Osteocyte (in vitro differentiated cells): ENCODE measurements around the gene LHFPL5. TPM values are rescaled to one million over a fixed set of nuclear protein-coding genes. Genes with fewer than 3 reads are reported as not detected.

Source experiments
- DNase-seq: peaks from one replicate; pipeline ENCODE4 v3.0.0; 2021; ENCODE audit warnings: mixed read lengths; ENCODE audit not compliant: unreplicated experiment; ENCODE audit errors: extremely low spot score
- H3K27ac Mint-ChIP-seq: one replicate; pipeline ENCODE4 v1.8.0; 2021; ENCODE audit warnings: mild to moderate bottlenecking, mixed read lengths; ENCODE audit not compliant: unreplicated experiment
- H3K27me3 Mint-ChIP-seq: one replicate; pipeline ENCODE4 v1.8.0; 2021; ENCODE audit warnings: mixed read lengths; ENCODE audit not compliant: unreplicated experiment
- H3K36me3 Mint-ChIP-seq: one replicate; pipeline ENCODE4 v1.8.0; 2021; ENCODE audit warnings: mixed read lengths; ENCODE audit not compliant: unreplicated experiment
- H3K4me1 Mint-ChIP-seq: one replicate; pipeline ENCODE4 v1.8.0; 2021; ENCODE audit warnings: mixed read lengths; ENCODE audit not compliant: unreplicated experiment
- H3K4me3 Mint-ChIP-seq: one replicate; pipeline ENCODE4 v1.8.0; 2021; ENCODE audit warnings: mild to moderate bottlenecking, moderate library complexity, mixed read lengths; ENCODE audit not compliant: unreplicated experiment
- H3K9me3 Mint-ChIP-seq: one replicate; pipeline ENCODE4 v1.8.0; 2021; ENCODE audit warnings: mixed read lengths; ENCODE audit not compliant: unreplicated experiment
- CTCF ChIP-seq: fragments of 200-600 bp; sonication (generic); IDR thresholded peaks from 2 replicates; pipeline ENCODE4 v1.5.0; 2021; ENCODE audit warnings: antibody characterized with exemption, mild to moderate bottlenecking, moderate library complexity
- total RNA-seq: library from RNA; stranded (reverse); gene quantifications from 2 replicates; pipeline ENCODE4 v1.2.1, GENCODE V29; 2021

LHFPL5 gene
- total RNA-seq, 1 donor from 2014 or later: not detected

GRCh38 chr6:35831257-35832007, 26.3 kb downstream of the LHFPL5 start:
- no peaks in the 10 kb centered on the region for H3K4me1 Mint-ChIP-seq
- H3K4me3 Mint-ChIP-seq: no peak overlapping the region
- H3K27me3 Mint-ChIP-seq: no peaks in the 10 kb centered on the region
- DNase-seq: no peak
- TF ChIP-seq CTCF: no peak
- peaks cover 20% of the 10 kb centered on the region for H3K36me3 Mint-ChIP-seq
- H3K9me3 Mint-ChIP-seq: no peaks in the 10 kb centered on the region
- no peak overlapping the region for H3K27ac Mint-ChIP-seq

- H3K27ac Mint-ChIP-seq: no peak overlapping the region
- H3K4me3 Mint-ChIP-seq: no peak overlapping the region
- H3K9me3 Mint-ChIP-seq: no peaks in the 10 kb centered on the region
- TF ChIP-seq CTCF: no peak
- DNase-seq: no peak
- no peaks in the 10 kb centered on the region for H3K27me3 Mint-ChIP-seq
- no peaks in the 10 kb centered on the region for H3K4me1 Mint-ChIP-seq
- H3K36me3 Mint-ChIP-seq: peaks cover 25% of the 10 kb centered on the region
Observed at GRCh38 chr6:35833536-35833935, 28.4 kb downstream of the LHFPL5 start.

GRCh38 chr6:35839019-35839418, 33.9 kb downstream of the LHFPL5 start:
- peaks cover 28% of the 10 kb centered on the region for H3K36me3 Mint-ChIP-seq
- H3K4me3 Mint-ChIP-seq: no peak overlapping the region
- H3K4me1 Mint-ChIP-seq: no peaks in the 10 kb centered on the region
- no peak for DNase-seq
- H3K9me3 Mint-ChIP-seq: no peaks in the 10 kb centered on the region
- H3K27me3 Mint-ChIP-seq: no peaks in the 10 kb centered on the region
- no peak overlapping the region for H3K27ac Mint-ChIP-seq
- no peak for TF ChIP-seq CTCF

GRCh38 chr6:35842381-35842780, 37.2 kb downstream of the LHFPL5 start:
- Mint-ChIP-seq H3K4me1 (no peaks in the 10 kb centered on the region), H3K27me3 (no peaks in the 10 kb centered on the region), H3K27ac (no peak overlapping the region), H3K4me3 (no peak overlapping the region), H3K9me3 (no peaks in the 10 kb centered on the region), H3K36me3 (peaks cover 20% of the 10 kb centered on the region)
- TF ChIP-seq CTCF: no peak
- DNase-seq: no peak

DNA sequence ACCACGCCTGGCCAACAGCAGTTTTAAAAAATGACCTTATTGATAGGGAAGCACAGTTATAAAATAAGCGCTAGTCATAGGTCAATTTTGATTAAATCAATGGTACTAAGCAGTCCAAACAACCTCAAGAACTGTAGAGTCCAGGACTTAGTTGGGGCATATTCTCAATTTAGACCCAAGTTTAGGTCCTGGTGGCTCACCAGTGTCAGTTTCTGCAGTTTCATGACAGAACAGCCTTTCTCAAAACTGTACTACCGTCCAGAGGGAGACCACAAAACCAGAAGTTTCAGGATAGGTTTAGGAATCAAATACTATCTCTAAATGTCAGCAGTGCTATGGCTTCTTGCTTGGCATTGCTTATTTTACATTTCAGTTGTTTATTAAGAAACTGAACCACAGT, 39.1 kb downstream of the LHFPL5 start:
- Mint-ChIP-seq H3K27ac (no peak overlapping the region), H3K27me3 (no peaks in the 10 kb centered on the region), H3K4me1 (no peaks in the 10 kb centered on the region), H3K36me3 (peaks cover 22% of the 10 kb centered on the region), H3K9me3 (peaks cover 6% of the 10 kb centered on the region), H3K4me3 (no peak overlapping the region)
- DNase-seq: no peak
- TF ChIP-seq CTCF: no peak
